ENCODE data around the gene SLC11A2. TPM values are rescaled to one million over a fixed set of nuclear protein-coding genes. Genes with fewer than 3 reads are reported as not detected.

SLC11A2 gene
- polyA plus RNA-seq, 6 donors from 2014 or later, result 7.7 to 14.5 (median 9.4) TPM

DNA sequence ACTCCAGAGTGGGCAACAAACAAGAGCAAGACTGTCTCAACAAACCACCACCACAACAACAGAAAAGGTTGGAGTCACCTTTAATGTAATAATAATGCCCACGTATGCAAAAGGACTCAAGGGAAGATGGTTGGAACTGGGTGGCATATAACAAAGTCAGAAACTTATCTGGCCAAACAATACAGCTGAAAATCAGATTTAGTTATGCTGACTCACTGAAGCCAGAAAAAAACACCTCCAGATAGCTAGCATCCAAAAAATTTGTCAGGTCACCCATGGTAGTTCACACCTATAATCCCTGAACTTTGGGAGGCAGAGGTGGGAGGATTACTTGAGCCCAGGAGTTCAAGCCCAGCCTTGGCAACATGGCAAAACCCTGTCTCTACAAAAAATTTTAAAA lies 24.4 kb downstream of the SLC11A2 start:
- Mint-ChIP-seq H3K4me3 (no peak overlapping the region), H3K9me3 (no peaks in the 10 kb centered on the region), H3K4me1 (no peaks in the 10 kb centered on the region), H3K27me3 (no peaks in the 10 kb centered on the region), H3K36me3 (peaks cover 0 to 26% of the 10 kb centered on the region in 2 donors), H3K27ac (no peak overlapping the region)
- ATAC-seq (ENCODE audit: low read depth in 2 of 2) (no peak), DNase-seq (no peak)

DNA sequence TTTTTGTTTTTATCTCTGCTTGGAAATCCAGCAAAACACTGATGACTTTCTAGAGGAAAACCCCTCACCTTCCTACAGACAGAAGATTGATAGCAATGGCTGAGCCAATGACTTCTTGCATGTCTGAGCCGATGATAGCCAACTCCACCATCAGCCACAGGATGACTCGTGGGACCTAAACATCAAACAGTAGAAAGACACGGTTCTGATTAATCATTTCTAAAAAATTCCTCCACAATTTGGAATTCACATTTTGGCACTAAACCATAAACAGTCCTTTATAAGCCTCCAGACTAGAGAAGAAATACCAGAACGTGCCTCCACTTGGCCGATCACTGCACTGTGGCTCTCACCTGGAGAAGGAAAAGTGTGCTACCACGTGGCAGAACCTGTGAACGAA lies 25.9 kb downstream of the SLC11A2 start:
- no peak for ATAC-seq (ENCODE audit: low read depth in 2 of 2)
- no peak overlapping the region for H3K4me3 Mint-ChIP-seq
- no peaks in the 10 kb centered on the region for H3K27me3 Mint-ChIP-seq
- DNase-seq, result no peak
- no peaks in the 10 kb centered on the region for H3K4me1 Mint-ChIP-seq
- no peaks in the 10 kb centered on the region for H3K9me3 Mint-ChIP-seq
- H3K36me3 Mint-ChIP-seq, result peaks cover 0 to 31% of the 10 kb centered on the region in 2 donors
- H3K27ac Mint-ChIP-seq, result no peak overlapping the region

DNA sequence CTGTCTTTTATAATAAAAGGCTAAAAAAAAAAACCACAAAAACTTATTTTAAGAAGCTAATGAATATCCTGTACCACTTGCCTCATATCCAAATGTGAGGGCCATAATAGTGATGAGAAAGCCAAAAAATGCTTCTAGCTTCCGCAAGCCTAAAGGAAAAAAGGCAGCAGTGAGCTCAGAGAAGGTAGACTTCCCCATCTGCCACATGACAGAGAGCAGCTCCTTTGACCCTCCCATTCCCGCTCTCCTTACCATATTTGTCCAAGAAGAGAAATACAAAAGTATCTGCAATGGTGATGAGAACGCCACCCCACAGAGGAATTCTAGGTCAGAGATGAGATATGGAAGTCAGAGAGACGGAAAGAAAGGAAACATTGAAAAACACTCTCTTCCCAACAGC lies 27.1 kb downstream of the SLC11A2 start:
- ATAC-seq (ENCODE audit: low read depth in 2 of 2) (no peak), DNase-seq (no peak)
- Mint-ChIP-seq H3K4me1 (no peaks in the 10 kb centered on the region), H3K4me3 (no peak overlapping the region), H3K27me3 (no peaks in the 10 kb centered on the region), H3K36me3 (peaks cover 9 to 26% of the 10 kb centered on the region in 2 donors), H3K27ac (peak overlapping the region in 1 of 6 donors; percentile 26), H3K9me3 (no peaks in the 10 kb centered on the region)

DNA sequence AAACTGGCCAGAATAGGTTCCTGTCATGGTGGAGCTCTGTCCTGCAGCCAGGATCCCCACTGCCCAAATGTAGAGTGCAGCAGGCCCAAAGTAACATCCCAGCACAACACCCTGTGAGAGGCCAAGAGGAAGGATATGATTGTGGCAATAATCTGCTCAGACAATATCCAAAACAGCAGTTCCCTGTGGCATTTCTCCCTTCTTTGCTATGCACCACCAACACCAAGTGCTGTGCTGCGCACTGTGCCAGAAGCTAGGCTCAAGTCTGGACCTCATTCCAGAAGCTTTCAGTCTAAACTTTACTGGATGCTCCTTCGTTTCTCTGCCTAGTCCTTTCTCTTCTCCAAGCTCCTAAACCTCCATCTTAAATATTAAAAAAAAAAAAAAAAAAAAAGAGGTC lies 33.4 kb downstream of the SLC11A2 start:
- peaks cover 21 to 45% of the 10 kb centered on the region in 2 donors for H3K36me3 Mint-ChIP-seq
- no peak overlapping the region for H3K4me3 Mint-ChIP-seq
- no peak for DNase-seq
- no peaks in the 10 kb centered on the region for H3K9me3 Mint-ChIP-seq
- no peak for ATAC-seq (ENCODE audit: low read depth in 2 of 2)
- H3K27me3 Mint-ChIP-seq, result no peaks in the 10 kb centered on the region
- no peak overlapping the region for H3K27ac Mint-ChIP-seq
- H3K4me1 Mint-ChIP-seq, result no peaks in the 10 kb centered on the region

DNA sequence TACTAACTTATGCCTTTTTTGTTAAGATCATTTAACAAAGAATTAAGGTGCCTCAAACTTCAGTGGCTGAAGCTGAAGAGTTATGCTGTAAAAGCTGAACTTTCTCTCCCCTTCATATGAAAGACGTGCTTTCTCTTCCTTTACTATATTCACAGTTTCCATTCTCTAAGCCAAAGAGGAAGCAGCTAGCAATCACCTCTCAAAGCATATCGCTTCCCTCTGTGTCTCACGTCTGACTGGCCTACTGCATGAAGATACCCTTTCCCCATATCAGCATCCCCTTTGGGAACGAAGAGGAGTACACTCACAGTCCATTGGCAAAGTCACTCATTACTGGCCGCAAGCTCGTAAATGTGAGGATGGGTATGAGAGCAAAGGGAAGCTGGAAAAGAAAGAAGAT lies 34.9 kb downstream of the SLC11A2 start:
- Mint-ChIP-seq H3K36me3 (peaks cover 17 to 45% of the 10 kb centered on the region in 2 donors), H3K4me1 (peaks cover 0 to 3% (median 0%) of the 10 kb centered on the region in 3 donors), H3K27ac (no peak overlapping the region), H3K9me3 (no peaks in the 10 kb centered on the region), H3K27me3 (no peaks in the 10 kb centered on the region), H3K4me3 (no peak overlapping the region)
- no peak for DNase-seq
- ATAC-seq (ENCODE audit: low read depth in 2 of 2), result no peak

DNA sequence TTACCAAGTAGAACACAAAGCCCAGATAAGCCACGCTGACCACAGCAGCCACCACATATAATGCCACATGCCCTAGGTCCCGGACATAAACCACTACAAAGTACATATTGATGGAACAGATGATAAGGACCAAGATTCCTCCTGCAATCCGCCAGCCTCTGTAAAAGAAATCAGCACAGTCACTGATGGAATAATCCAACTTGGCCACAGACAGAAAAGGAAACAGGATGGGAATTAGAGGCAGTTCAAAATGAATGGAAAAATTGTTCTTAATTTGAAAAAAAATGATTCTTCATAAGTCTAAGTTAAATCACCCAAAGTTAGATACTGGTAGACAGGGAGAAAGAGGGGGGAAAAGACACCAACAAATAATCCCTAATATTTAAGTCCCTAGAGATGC lies 35.4 kb downstream of the SLC11A2 start:
- ATAC-seq (ENCODE audit: low read depth in 2 of 2), result no peak
- Mint-ChIP-seq H3K9me3 (no peaks in the 10 kb centered on the region), H3K4me1 (peaks cover 0 to 3% (median 0%) of the 10 kb centered on the region in 3 donors), H3K27me3 (no peaks in the 10 kb centered on the region), H3K36me3 (peaks cover 13 to 45% of the 10 kb centered on the region in 2 donors), H3K27ac (no peak overlapping the region), H3K4me3 (peak overlapping the region in 1 of 8 donors; percentile 68)
- DNase-seq, result no peak

DNA sequence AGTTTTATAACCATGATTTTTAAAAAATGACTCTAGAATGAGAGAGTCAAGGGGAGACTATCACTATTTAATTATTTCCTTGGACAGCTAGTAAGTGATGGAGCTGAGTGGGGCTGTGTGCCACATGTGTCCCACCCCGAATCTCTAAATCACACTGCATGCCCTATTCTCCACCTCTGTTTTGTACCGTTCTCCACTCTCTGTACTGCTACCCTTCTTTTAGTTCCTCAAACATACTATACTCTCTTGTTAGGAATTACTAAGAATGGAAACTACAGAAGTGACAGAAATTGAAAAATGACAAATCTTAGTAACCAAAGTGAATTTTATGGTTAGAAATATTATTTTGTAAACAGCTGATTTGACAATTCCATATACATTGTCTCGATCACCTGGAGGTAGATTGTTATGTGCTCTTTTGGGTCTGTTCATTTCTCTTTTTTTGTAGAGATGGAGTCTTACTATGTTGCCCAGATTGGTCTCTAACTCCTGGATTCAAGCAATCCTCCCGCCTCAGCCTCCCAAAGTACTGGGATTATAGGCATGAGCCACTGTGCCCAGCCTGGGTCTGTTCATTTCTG lies 35.9 kb downstream of the SLC11A2 start:
- peaks cover 8 to 45% of the 10 kb centered on the region in 2 donors for H3K36me3 Mint-ChIP-seq
- no peak for ATAC-seq (ENCODE audit: low read depth in 2 of 2)
- no peak overlapping the region for H3K27ac Mint-ChIP-seq
- H3K27me3 Mint-ChIP-seq, result no peaks in the 10 kb centered on the region
- peaks cover 0 to 3% (median 0%) of the 10 kb centered on the region in 3 donors for H3K4me1 Mint-ChIP-seq
- peak overlapping the region in 1 of 8 donors; percentile 68 for H3K4me3 Mint-ChIP-seq
- DNase-seq, result no peak
- no peaks in the 10 kb centered on the region for H3K9me3 Mint-ChIP-seq

DNA sequence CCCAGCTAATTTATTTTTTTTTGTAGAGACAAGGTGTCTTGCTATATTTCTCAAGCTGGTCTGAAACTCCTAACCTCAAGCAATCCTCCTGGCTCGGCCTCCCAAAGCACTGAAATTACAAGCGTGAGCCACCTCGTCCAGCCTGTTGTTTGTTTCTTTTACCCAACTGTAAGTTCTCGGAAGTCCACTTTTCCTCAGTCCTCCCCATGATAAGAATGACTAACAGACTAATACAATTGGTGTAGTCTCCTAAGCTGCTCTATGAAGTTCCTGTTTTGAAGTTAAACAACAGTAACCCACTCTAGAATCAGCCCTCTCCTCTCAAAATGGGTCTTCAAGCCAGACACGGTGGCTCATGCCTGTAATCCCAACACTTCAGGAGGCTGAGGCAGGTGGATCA lies 37.3 kb downstream of the SLC11A2 start:
- no peak overlapping the region for H3K4me3 Mint-ChIP-seq
- DNase-seq (no peak), ATAC-seq (ENCODE audit: low read depth in 2 of 2) (no peak)
- peaks cover 4 to 37% of the 10 kb centered on the region in 2 donors for H3K36me3 Mint-ChIP-seq
- peaks cover 0 to 3% (median 0%) of the 10 kb centered on the region in 3 donors for H3K4me1 Mint-ChIP-seq
- peak overlapping the region in 1 of 6 donors; percentile 1 for H3K27ac Mint-ChIP-seq
- H3K27me3 Mint-ChIP-seq, result no peaks in the 10 kb centered on the region
- H3K9me3 Mint-ChIP-seq, result no peaks in the 10 kb centered on the region

DNA sequence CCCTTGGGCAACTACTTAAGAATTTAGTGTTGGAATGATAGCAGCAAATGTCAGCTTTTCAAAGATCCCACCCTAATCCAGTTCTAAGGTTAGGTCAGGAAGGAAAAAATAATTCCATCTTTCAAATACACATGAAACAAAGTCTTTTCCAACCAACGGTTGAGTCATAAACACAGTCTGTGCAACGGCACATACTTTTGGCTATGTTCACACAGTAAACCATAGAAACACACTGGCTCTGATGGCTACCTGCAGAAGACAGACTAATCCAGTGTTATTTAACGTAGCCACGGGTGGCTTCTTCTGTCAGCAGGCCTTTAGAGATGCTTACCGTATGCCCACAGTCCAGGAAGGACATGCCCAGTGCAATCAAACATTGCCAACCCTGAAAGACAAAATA lies 38.1 kb downstream of the SLC11A2 start:
- no peak for DNase-seq
- no peak for ATAC-seq (ENCODE audit: low read depth in 2 of 2)
- Mint-ChIP-seq H3K4me3 (no peak overlapping the region), H3K9me3 (no peaks in the 10 kb centered on the region), H3K36me3 (peaks cover 4 to 37% of the 10 kb centered on the region in 2 donors), H3K4me1 (peaks cover 0 to 3% (median 0%) of the 10 kb centered on the region in 3 donors), H3K27ac (peak overlapping the region in 1 of 6 donors; percentile 60), H3K27me3 (no peaks in the 10 kb centered on the region)

DNA sequence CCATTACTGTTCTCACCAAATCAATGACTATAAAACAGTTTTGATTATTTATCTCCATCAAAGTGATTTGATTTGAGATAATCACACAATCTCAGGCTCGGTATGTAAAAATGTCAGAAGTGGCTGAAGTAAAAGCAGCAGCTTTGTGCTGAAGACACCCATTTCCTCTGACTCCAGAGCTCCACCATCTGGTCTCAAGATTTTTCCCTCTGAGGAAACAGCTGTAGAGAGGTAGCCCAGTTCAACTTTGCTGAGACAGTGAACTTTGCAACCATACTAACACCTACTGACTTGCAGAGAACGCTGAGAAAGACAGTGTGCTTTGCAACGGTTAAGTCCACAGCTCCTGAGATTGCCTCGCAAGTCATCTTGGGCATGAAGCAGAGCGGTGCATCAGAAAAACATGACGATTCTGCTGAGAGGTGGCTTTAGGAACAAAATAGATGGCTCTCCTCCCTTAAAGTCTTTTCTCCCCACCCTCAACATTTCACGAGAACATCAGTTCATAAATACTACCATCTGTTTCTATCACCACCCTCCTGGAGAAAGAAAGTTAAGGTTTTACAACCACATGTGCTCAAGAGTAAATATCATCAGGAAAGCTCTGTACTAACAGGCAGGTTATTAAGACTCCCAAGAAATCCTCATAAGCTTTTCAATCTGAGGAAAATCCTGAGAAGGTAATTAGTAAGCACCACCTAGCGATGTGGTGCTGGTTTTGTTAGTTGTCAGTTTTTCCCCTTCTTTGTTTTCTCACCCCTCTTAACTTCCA lies 39.0 kb downstream of the SLC11A2 start:
- H3K27me3 Mint-ChIP-seq, result no peaks in the 10 kb centered on the region
- no peak overlapping the region for H3K4me3 Mint-ChIP-seq
- peaks cover 4 to 33% of the 10 kb centered on the region in 2 donors for H3K36me3 Mint-ChIP-seq
- peaks cover 0 to 3% (median 0%) of the 10 kb centered on the region in 3 donors for H3K4me1 Mint-ChIP-seq
- no peaks in the 10 kb centered on the region for H3K9me3 Mint-ChIP-seq
- no peak overlapping the region for H3K27ac Mint-ChIP-seq
- DNase-seq, result peak; percentile 35
- peak; percentile 68 to 83 for ATAC-seq (ENCODE audit: low read depth in 2 of 2)

DNA sequence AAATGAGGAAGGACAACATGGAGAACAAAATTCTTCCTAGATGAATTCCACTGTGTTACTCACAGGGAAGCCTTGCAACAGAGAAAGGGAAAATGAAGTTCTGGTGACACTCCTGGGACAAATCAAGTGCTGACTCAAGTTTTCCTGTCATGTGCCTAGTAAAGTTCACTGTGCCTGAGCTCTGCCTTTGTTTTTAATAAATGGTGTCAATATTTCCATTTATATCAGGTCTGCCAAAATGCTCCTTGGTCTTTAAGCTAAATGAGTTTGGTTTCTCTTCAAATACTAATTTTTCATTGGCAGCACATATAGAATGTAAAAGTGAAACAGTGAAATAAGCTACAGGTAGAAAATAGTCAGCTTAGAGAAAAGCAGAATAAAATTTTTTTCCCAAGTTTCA lies 40.9 kb downstream of the SLC11A2 start:
- Mint-ChIP-seq H3K4me3 (no peak overlapping the region), H3K27me3 (no peaks in the 10 kb centered on the region), H3K27ac (peak overlapping the region in 2 of 6 donors; percentile 22 to 77), H3K36me3 (peaks cover 6 to 14% of the 10 kb centered on the region in 2 donors), H3K4me1 (peaks cover 0 to 3% (median 0%) of the 10 kb centered on the region in 3 donors), H3K9me3 (no peaks in the 10 kb centered on the region)
- ATAC-seq (ENCODE audit: low read depth in 2 of 2) (no peak), DNase-seq (no peak)

DNA sequence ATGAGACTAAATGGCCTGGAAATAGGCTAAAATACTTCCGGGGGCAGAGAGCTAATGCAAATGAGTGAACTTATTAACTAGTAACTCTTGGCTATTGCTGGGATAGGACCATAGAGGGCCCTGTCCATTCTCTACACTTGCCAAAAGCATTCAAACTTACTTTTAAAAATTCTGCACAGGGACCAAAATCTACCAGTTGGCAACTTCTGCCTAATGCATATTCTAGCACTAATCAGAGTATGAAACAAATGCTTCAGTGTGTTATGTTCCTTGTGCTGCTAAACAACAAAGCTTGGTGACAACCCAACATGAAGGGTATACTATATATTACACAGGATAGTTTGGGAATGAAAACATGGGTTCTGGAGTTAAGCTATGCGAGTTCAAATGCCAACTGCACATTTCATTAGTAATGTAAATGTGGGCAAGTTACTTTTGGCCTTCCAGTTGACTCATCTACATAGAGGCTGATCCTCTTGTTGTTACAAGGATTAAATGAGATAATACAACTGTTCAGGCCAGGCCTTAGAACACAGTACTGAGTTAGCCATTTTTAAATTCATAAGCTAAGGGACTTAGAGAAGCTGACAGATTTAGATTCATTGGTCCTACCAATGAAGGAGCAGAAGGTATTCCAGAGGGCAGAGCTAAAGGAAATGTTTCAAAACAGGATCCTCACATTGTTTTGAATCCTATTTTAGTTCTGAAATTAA lies 41.4 kb downstream of the SLC11A2 start:
- Mint-ChIP-seq H3K27me3 (no peaks in the 10 kb centered on the region), H3K4me3 (no peak overlapping the region), H3K9me3 (no peaks in the 10 kb centered on the region), H3K4me1 (peaks cover 0 to 3% (median 0%) of the 10 kb centered on the region in 3 donors), H3K27ac (peak overlapping the region in 3 of 6 donors; percentile 22 to 77 (median 24)), H3K36me3 (peaks cover 7 to 12% of the 10 kb centered on the region in 2 donors)
- no peak for ATAC-seq (ENCODE audit: low read depth in 2 of 2)
- DNase-seq, result no peak

DNA sequence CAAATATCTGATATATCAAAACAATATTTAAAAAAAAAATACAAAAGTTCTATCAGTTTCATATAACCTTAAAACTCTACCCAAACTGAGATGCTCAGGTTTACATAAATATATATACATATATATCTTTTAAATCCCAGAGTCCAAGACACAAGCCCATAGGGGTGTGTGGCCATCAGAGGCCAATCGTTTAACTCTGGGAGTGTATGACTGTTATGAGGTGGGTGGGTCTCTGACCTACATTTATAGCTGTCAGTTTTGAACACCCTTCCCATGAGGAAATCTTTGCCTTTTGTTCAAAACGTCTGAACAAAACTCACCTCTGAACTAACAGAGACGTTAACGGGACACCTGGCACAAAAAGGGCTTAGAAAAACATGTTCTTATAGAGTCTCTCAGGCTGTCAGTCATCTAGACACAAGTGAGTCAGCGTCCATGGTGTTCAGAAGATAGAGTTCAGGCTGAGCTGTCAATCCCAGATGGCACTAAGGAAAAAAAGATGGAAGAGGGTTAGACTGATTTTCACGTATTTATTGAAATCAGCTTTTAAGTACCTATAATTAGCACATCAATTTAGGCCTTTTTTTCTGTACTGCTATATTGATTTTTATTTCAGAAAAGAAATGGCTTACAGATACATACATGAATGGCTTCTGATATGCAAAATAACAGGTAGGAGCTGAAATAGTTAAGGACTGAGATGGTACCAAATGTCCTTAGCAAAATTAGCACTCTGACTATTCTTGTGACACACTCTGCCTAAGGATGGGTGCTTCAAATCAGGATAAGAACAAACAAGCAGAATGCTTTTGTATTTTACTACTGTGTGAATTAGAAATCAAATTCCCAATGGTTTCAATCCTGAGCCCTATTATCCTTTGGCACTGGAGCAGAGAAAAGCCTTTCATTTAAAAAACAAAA lies 44.6 kb downstream of the SLC11A2 start:
- DNase-seq, result no peak
- H3K27me3 Mint-ChIP-seq, result no peaks in the 10 kb centered on the region
- peaks cover 0 to 7% of the 10 kb centered on the region in 2 donors for H3K36me3 Mint-ChIP-seq
- ATAC-seq (ENCODE audit: low read depth in 2 of 2), result no peak
- peak overlapping the region in 1 of 6 donors; percentile 54 for H3K27ac Mint-ChIP-seq
- H3K4me1 Mint-ChIP-seq, result no peaks in the 10 kb centered on the region
- H3K9me3 Mint-ChIP-seq, result no peaks in the 10 kb centered on the region
- H3K4me3 Mint-ChIP-seq, result no peak overlapping the region
